H9 (cell line): ENCODE data around the gene VPREB3. TPM values are rescaled to one million over a fixed set of nuclear protein-coding genes. Genes with fewer than 3 reads are reported as not detected.

Source experiments
- DNase-seq: peaks from one replicate; pipeline ENCODE4 v3.0.0-alpha.2; 2017
- H2AFZ ChIP-seq: one replicate; pipeline ENCODE4 v1.6.1; 2013; ENCODE audit warnings: mild to moderate bottlenecking, low read length, control low read depth, moderate library complexity
- H2AK5ac ChIP-seq: 2 replicates; pipeline ENCODE4 v1.6.1; 2013; ENCODE audit warnings: low read length, control low read depth, mixed read lengths; ENCODE audit not compliant: insufficient read length
- H2BK120ac ChIP-seq: one replicate; pipeline ENCODE4 v1.6.1; 2013; ENCODE audit warnings: low read depth, mild to moderate bottlenecking, low read length, control low read depth, inconsistent platforms; ENCODE audit not compliant: poor library complexity, severe bottlenecking
- H2BK12ac ChIP-seq: 2 replicates; pipeline ENCODE4 v1.6.1; 2013; ENCODE audit warnings: low read length, control low read depth, mixed read lengths, low read depth; ENCODE audit not compliant: insufficient read length
- H2BK15ac ChIP-seq: 2 replicates; pipeline ENCODE4 v1.6.1; 2013; ENCODE audit warnings: low read depth, low read length, control low read depth
- H2BK20ac ChIP-seq: one replicate; pipeline ENCODE4 v1.6.1; 2013; ENCODE audit warnings: low read depth, mild to moderate bottlenecking, low read length, control low read depth, inconsistent platforms; ENCODE audit not compliant: poor library complexity, severe bottlenecking
- H2BK5ac ChIP-seq: 2 replicates; pipeline ENCODE4 v1.6.1; 2013; ENCODE audit warnings: low read length, control low read depth, mixed read lengths; ENCODE audit not compliant: insufficient read length
- H3K14ac ChIP-seq: 2 replicates; pipeline ENCODE4 v1.6.1; 2013; ENCODE audit warnings: low read length, control low read depth; ENCODE audit not compliant: insufficient read depth
- H3K18ac ChIP-seq: 2 replicates; pipeline ENCODE4 v1.6.1; 2013; ENCODE audit warnings: low read depth, mild to moderate bottlenecking, mixed read lengths, low read length, control low read depth; ENCODE audit not compliant: insufficient read length
- H3K23ac ChIP-seq: 2 replicates; pipeline ENCODE4 v1.6.1; 2013; ENCODE audit warnings: low read length, control low read depth, mixed read lengths, low read depth; ENCODE audit not compliant: insufficient read length
- H3K23me2 ChIP-seq: 2 replicates; pipeline ENCODE4 v1.6.1; 2013; ENCODE audit warnings: low read depth, mild to moderate bottlenecking, mixed read lengths, low read length, control low read depth; ENCODE audit not compliant: insufficient read length, poor library complexity, severe bottlenecking
- H3K27ac ChIP-seq: 2 replicates; pipeline ENCODE4 v1.5.1; 2013; ENCODE audit warnings: low read length, control low read depth, mixed read lengths, low read depth; ENCODE audit not compliant: insufficient read length
- H3K27me3 ChIP-seq: 2 replicates; pipeline ENCODE4 v1.6.1; 2013; ENCODE audit warnings: low read length, control low read depth, inconsistent platforms; ENCODE audit not compliant: insufficient read depth
- H3K4ac ChIP-seq: 2 replicates; pipeline ENCODE4 v1.6.1; 2013; ENCODE audit warnings: low read depth, mild to moderate bottlenecking, control low read depth, inconsistent platforms, low read length, moderate library complexity
- H3K4me1 ChIP-seq: 2 replicates; pipeline ENCODE4 v1.6.1; 2013; ENCODE audit warnings: low read length, control low read depth, inconsistent platforms; ENCODE audit not compliant: insufficient read depth
- H3K4me2 ChIP-seq: 2 replicates; pipeline ENCODE4 v1.6.1; 2013; ENCODE audit warnings: low read length, control low read depth, mixed read lengths; ENCODE audit not compliant: insufficient read length, insufficient read depth
- H3K56ac ChIP-seq: 2 replicates; pipeline ENCODE4 v1.6.1; 2013; ENCODE audit warnings: low read depth, mild to moderate bottlenecking, mixed read lengths, low read length, control low read depth; ENCODE audit not compliant: insufficient read length
- H3K79me1 ChIP-seq: 2 replicates; pipeline ENCODE4 v1.6.1; 2013; ENCODE audit warnings: low read depth, mild to moderate bottlenecking, moderate library complexity, low read length, control low read depth, inconsistent platforms; ENCODE audit not compliant: insufficient read depth, poor library complexity, severe bottlenecking
- H3K79me2 ChIP-seq: 2 replicates; pipeline ENCODE4 v1.6.1; 2013; ENCODE audit warnings: low read length, control low read depth, inconsistent platforms; ENCODE audit not compliant: insufficient read depth
- H3K9ac ChIP-seq: 2 replicates; pipeline ENCODE4 v1.6.1; 2013; ENCODE audit warnings: low read length, control low read depth, mixed read lengths; ENCODE audit not compliant: insufficient read length; ENCODE audit errors: extremely low read depth
- H3K9me3 ChIP-seq: one replicate; pipeline ENCODE4 v1.6.1; 2013; ENCODE audit warnings: low read depth, low read length, inconsistent platforms; ENCODE audit not compliant: control insufficient read depth
- H3T11ph ChIP-seq: one replicate; pipeline ENCODE4 v1.6.1; 2013; ENCODE audit warnings: mild to moderate bottlenecking, low read length, control low read depth, inconsistent platforms
- H4K20me1 ChIP-seq: one replicate; pipeline ENCODE4 v1.6.1; 2013; ENCODE audit not compliant: control insufficient read depth, insufficient read length, insufficient read depth
- H4K5ac ChIP-seq: 2 replicates; pipeline ENCODE4 v1.6.1; 2013; ENCODE audit warnings: low read depth, mild to moderate bottlenecking, mixed read lengths, low read length, control low read depth; ENCODE audit not compliant: insufficient read length
- H4K8ac ChIP-seq: replicated peaks from 2 replicates; pipeline ENCODE4 v1.6.1; 2013; ENCODE audit warnings: low read length, control low read depth, mixed read lengths, low read depth; ENCODE audit not compliant: insufficient read length
- H4K91ac ChIP-seq: 2 replicates; pipeline ENCODE4 v1.6.1; 2013; ENCODE audit warnings: low read depth, mild to moderate bottlenecking, moderate library complexity, mixed read lengths, low read length, control low read depth; ENCODE audit not compliant: insufficient read length
- H3K27ac Mint-ChIP-seq, 3 experiments: 2 replicates in 2 of 3; 3 replicates in 1 of 3; pipeline ENCODE4 v1.8.0; 2020 to 2021; ENCODE audit warnings: mixed read lengths in 3 of 3, mild to moderate bottlenecking in 1 of 3, moderate library complexity in 1 of 3
- H3K27me3 Mint-ChIP-seq: 2 replicates; pipeline ENCODE4 v1.8.0; 2021; ENCODE audit warnings: low read depth, mild to moderate bottlenecking, moderate library complexity, mixed read lengths
- H3K36me3 Mint-ChIP-seq, 3 experiments: 2 replicates in 2 of 3; 3 replicates in 1 of 3; pipeline ENCODE4 v1.8.0; 2020 to 2021; ENCODE audit warnings: low read depth in 3 of 3, mixed read lengths in 3 of 3; ENCODE audit not compliant: insufficient read depth in 1 of 3
- H3K4me1 Mint-ChIP-seq, 2 experiments: 2 replicates each; pipeline ENCODE4 v1.8.0; 2020; ENCODE audit warnings: mixed read lengths in 2 of 2
- H3K4me3 Mint-ChIP-seq, 2 experiments: 2 replicates in 1 of 2; 3 replicates in 1 of 2; pipeline ENCODE4 v1.8.0; 2020 to 2021; ENCODE audit warnings: mild to moderate bottlenecking in 2 of 2, mixed read lengths in 2 of 2, moderate library complexity in 1 of 2
- H3K9me3 Mint-ChIP-seq, 2 experiments: 2 replicates in 1 of 2; 3 replicates in 1 of 2; pipeline ENCODE4 v1.8.0; 2020; ENCODE audit warnings: mild to moderate bottlenecking in 2 of 2, mixed read lengths in 2 of 2, moderate library complexity in 1 of 2
- WGBS: extraction: QIAGEN DNeasy Blood & Tissue Kit; methylation state at CpG from one replicate; pipeline ENCODE4 v1.1.7; 2013; ENCODE audit warnings: missing lambda C conversion rate, low lambda C conversion rate, mixed read lengths; ENCODE audit not compliant: insufficient read length; ENCODE audit errors: extremely low coverage; 5-methylcytosine and 5-hydroxymethylcytosine counted together
- total RNA-seq: library from RNA; stranded (reverse); gene quantifications from 2 replicates; pipeline ENCODE4 v1.2.1, GENCODE V29; 2021
- TF ChIP-seq, protein P1 (sequence below): fragments of 200-600 bp; sonication (generic); conservative IDR thresholded peaks from 3 replicates; pipeline ENCODE4 v1.8.0; 2021; ENCODE audit warnings: antibody characterized with exemption, mild to moderate bottlenecking

Gene VPREB3
- total RNA-seq, 1 experiment from 2014 or later, result 0.50 TPM

DNA sequence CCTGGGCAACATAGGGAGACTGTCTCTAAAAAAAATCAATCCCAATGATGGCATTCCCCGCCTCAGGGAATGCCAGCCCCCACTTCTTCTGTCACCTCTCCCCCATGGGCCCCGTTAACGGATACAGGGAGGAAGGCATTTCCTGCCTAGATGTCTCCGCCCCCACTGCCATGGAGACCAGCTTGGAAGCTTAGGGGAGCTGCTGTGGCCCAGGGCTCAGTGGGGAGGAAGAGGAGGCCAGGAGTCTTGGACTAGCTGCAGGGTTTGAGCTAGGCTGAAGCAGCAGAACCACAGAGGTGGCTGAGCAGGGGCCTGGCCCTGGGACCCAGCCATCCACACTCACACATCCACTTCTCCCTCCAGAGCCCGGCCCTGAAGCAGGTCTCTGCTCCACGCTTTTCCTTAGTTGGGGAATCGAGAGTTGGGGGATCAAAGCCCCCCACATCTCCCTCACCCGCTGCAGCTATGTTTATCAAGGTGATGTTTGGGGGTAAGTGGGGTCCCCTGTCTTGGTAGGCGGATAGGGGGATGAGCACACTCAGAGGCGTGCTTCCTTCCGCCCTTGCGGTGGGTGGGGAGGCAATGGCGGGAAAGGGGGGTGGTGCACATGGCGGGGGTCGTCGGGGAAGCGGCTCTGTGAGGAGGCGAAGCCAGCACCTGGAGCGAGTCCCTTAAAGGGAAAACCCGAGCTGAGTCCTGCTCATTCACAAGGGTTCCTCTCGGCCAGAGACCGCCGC, 8.8 kb upstream of the VPREB3 start, which contains the start of gene C22orf15:
TSS of gene C22orf15 (plus strand) at position 149 of the 737 bp plus-strand sequence. CDS start at position 466, 317 bp downstream.
- Histone ChIP-seq H3K9ac (no peak within 1 kb of the TSS), H3K27ac (no peak within 1 kb of the TSS)
- peaks cover 19 to 28% of the 10 kb centered on the region in 2 experiments for H3K4me1 Mint-ChIP-seq

More for the DNA sequence above, 8.8 kb upstream of the VPREB3 start, which contains the start of gene C22orf15:
- peaks cover 2% of the 10 kb centered on the region for H3K23me2 ChIP-seq
- peaks cover 4% of the 10 kb centered on the region; the same call in 1 of the 2 replicates for H3K4me1 ChIP-seq
- DNase-seq, result peak; percentile 77
- H2BK120ac ChIP-seq, result no peak within 1 kb of the TSS
- TF ChIP-seq, protein P1, sequence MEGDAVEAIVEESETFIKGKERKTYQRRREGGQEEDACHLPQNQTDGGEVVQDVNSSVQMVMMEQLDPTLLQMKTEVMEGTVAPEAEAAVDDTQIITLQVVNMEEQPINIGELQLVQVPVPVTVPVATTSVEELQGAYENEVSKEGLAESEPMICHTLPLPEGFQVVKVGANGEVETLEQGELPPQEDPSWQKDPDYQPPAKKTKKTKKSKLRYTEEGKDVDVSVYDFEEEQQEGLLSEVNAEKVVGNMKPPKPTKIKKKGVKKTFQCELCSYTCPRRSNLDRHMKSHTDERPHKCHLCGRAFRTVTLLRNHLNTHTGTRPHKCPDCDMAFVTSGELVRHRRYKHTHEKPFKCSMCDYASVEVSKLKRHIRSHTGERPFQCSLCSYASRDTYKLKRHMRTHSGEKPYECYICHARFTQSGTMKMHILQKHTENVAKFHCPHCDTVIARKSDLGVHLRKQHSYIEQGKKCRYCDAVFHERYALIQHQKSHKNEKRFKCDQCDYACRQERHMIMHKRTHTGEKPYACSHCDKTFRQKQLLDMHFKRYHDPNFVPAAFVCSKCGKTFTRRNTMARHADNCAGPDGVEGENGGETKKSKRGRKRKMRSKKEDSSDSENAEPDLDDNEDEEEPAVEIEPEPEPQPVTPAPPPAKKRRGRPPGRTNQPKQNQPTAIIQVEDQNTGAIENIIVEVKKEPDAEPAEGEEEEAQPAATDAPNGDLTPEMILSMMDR, result no peak
- H4K8ac ChIP-seq, result no peak within 1 kb of the TSS
- no peak within 1 kb of the TSS for H2AFZ ChIP-seq
- no peaks in the 10 kb centered on the region for H3K79me2 ChIP-seq
- H4K20me1 ChIP-seq, result no peaks in the 10 kb centered on the region
- WGBS, result no CpG with 5 or more reads among the region's 23 CpGs
- no peak within 1 kb of the TSS for H4K91ac ChIP-seq
- H3K14ac ChIP-seq, result peak within 1 kb of the TSS; percentile 27
- no peak within 1 kb of the TSS for H3T11ph ChIP-seq
- no peaks in the 10 kb centered on the region for H3K79me1 ChIP-seq
- H3K9me3 ChIP-seq, result no peaks in the 10 kb centered on the region
- no peak within 1 kb of the TSS for H2BK15ac ChIP-seq
- H3K56ac ChIP-seq, result no peak within 1 kb of the TSS
- no peak within 1 kb of the TSS for H2BK20ac ChIP-seq
- H2AK5ac ChIP-seq, result no peak within 1 kb of the TSS
- Mint-ChIP-seq H3K9me3 (no peaks in the 10 kb centered on the region), H3K27me3 (peaks cover 32% of the 10 kb centered on the region), H3K4me3 (peak within 1 kb of the TSS; percentile 22 to 49; a peak in 3 of 5 replicates), H3K27ac (peak within 1 kb of the TSS in 1 of 3 experiments; percentile 92; a peak in 1 of 7 replicates), H3K36me3 (peaks cover 5 to 10% (median 7%) of the 10 kb centered on the region in 3 experiments; a peak in 4 of 7 replicates)
- H3K4ac ChIP-seq, result no peak within 1 kb of the TSS
- H2BK12ac ChIP-seq, result no peak within 1 kb of the TSS
- no peak within 1 kb of the TSS for H4K5ac ChIP-seq
- no peak within 1 kb of the TSS for H2BK5ac ChIP-seq
- peak within 1 kb of the TSS; percentile 49 for H3K4me2 ChIP-seq
- H3K27me3 ChIP-seq, result no peaks in the 10 kb centered on the region
- H3K23ac ChIP-seq, result no peak within 1 kb of the TSS
- no peak within 1 kb of the TSS for H3K18ac ChIP-seq
